OCI-LY1 (cell line): ENCODE measurements around the gene KRTAP5-10.

ENCODE experiments used
- CTCF ChIP-seq: fragments of 200-600 bp; sonication (generic), shearing (Covaris generic); IDR thresholded peaks from 2 replicates; pipeline ENCODE4 v1.5.1; 2017; ENCODE audit warnings: mild to moderate bottlenecking, antibody characterized with exemption, low read length, moderate library complexity, mixed read lengths
- EZH2 ChIP-seq: fragments of 200-600 bp; sonication (generic), shearing (Covaris generic); IDR thresholded peaks from 2 replicates; pipeline ENCODE4 v1.8.0; 2017; ENCODE audit warnings: borderline replicate concordance, mixed run types, mild to moderate bottlenecking, antibody characterized with exemption, low read length, moderate library complexity, mixed read lengths

- TF ChIP-seq CTCF, result no peak
- no peak for TF ChIP-seq EZH2
These were observed 20.7 kb upstream of the KRTAP5-10 start for GRCh38 chr11:71544525-71545214.
